CD14-positive monocyte (primary cell): ENCODE measurements around the gene N4BP2L2. TPM values are rescaled to one million over a fixed set of nuclear protein-coding genes. Genes with fewer than 3 reads are reported as not detected.

Experiments
- DNase-seq, 3 donors: peaks; one replicate each; pipeline ENCODE4 v3.0.0-alpha.2; 2011 to 2022
- H2AFZ ChIP-seq: 2 replicates; pipeline ENCODE4 v1.6.0; 2012; ENCODE audit warnings: mild to moderate bottlenecking, low read depth, low read length, inconsistent platforms; ENCODE audit not compliant: insufficient read depth, poor library complexity, severe bottlenecking
- H3K27ac ChIP-seq, 2 donors: 1 replicate in 1 of 2; 2 replicates in 1 of 2; pipeline ENCODE4 v1.5.1; 2012 to 2013; ENCODE audit warnings: low read length in 2 of 2, control low read depth in 1 of 2, inconsistent platforms in 1 of 2, low read depth in 1 of 2, mild to moderate bottlenecking in 1 of 2
- H3K27me3 ChIP-seq, 2 donors: one replicate each; pipeline versions ENCODE4 v1.6.0 to v1.6.1; 2011 to 2013; ENCODE audit warnings: low read length in 2 of 2; ENCODE audit not compliant: control insufficient read depth in 2 of 2, insufficient read depth in 2 of 2
- H3K36me3 ChIP-seq, 2 donors: replicated peaks in 1 of 2; 1 replicate in 1 of 2; 2 replicates in 1 of 2; pipeline versions ENCODE4 v1.5.1 to v1.6.1; 2012 to 2013; ENCODE audit warnings: low read length in 2 of 2, control low read depth in 1 of 2, inconsistent platforms in 1 of 2, mild to moderate bottlenecking in 1 of 2; ENCODE audit not compliant: insufficient read depth in 2 of 2, control insufficient read depth in 1 of 2
- H3K4me1 ChIP-seq, 2 donors: 1 replicate in 1 of 2; 2 replicates in 1 of 2; pipeline versions ENCODE4 v1.5.1 to v1.6.1; 2012 to 2013; ENCODE audit warnings: low read length in 2 of 2, control low read depth in 1 of 2, inconsistent platforms in 1 of 2, mild to moderate bottlenecking in 1 of 2, moderate library complexity in 1 of 2; ENCODE audit not compliant: insufficient read depth in 2 of 2, control insufficient read depth in 1 of 2
- H3K4me2 ChIP-seq: replicated peaks from 2 replicates; pipeline ENCODE3; 2012; ENCODE audit warnings: low read length, moderate library complexity, mild to moderate bottlenecking; ENCODE audit not compliant: poor library complexity, severe bottlenecking; ENCODE audit errors: extremely low read depth
- H3K4me3 ChIP-seq, 3 experiments: fragments of 200-600 bp in 1 of 3; sonication (generic) in 1 of 3; replicated peaks in 1 of 3; 1 replicate in 2 of 3; 2 replicates in 1 of 3; pipeline ENCODE4 v1.5.1; 2011 to 2013; ENCODE audit warnings: low read length in 3 of 3, mild to moderate bottlenecking in 3 of 3, control low read depth in 2 of 3, low read depth in 2 of 3, inconsistent platforms in 1 of 3, moderate library complexity in 1 of 3
- H3K79me2 ChIP-seq: 2 replicates; pipeline ENCODE4 v1.6.0; 2012; ENCODE audit warnings: mild to moderate bottlenecking, control low read depth, inconsistent platforms, low read length, moderate library complexity; ENCODE audit not compliant: insufficient read depth
- H3K9ac ChIP-seq: 2 replicates; pipeline ENCODE4 v1.6.0; 2017; ENCODE audit warnings: low read length, mild to moderate bottlenecking; ENCODE audit not compliant: insufficient read depth, poor library complexity, severe bottlenecking
- H3K9me3 ChIP-seq, 2 donors: replicated peaks in 1 of 2; 1 replicate in 1 of 2; 2 replicates in 1 of 2; pipeline versions ENCODE4 v1.5.1 to v1.6.1; 2012 to 2013; ENCODE audit warnings: low read length in 2 of 2, control low read depth in 1 of 2; ENCODE audit not compliant: control insufficient read depth in 1 of 2, insufficient read depth in 1 of 2
- H4K20me1 ChIP-seq: 2 replicates; pipeline ENCODE4 v1.6.0; 2012; ENCODE audit warnings: mild to moderate bottlenecking, low read length, control low read depth, moderate library complexity; ENCODE audit not compliant: insufficient read depth
- H3K27ac Mint-ChIP-seq, 7 donors: one replicate each; pipeline ENCODE4 v1.8.0; 2020; ENCODE audit warnings: mild to moderate bottlenecking in 7 of 7, mixed read lengths in 7 of 7, moderate library complexity in 6 of 7, inconsistent platforms in 2 of 7
- H3K27me3 Mint-ChIP-seq, 3 donors: one replicate each; pipeline ENCODE4 v1.8.0; 2021 to 2022; ENCODE audit warnings: low read depth in 3 of 3, mild to moderate bottlenecking in 3 of 3, mixed read lengths in 3 of 3, moderate library complexity in 3 of 3, inconsistent platforms in 1 of 3
- H3K36me3 Mint-ChIP-seq, 2 donors: one replicate each; pipeline ENCODE4 v1.8.0; 2020; ENCODE audit warnings: mixed read lengths in 2 of 2, inconsistent platforms in 1 of 2, mild to moderate bottlenecking in 1 of 2
- H3K4me1 Mint-ChIP-seq: one replicate; pipeline ENCODE4 v1.8.0; 2020; ENCODE audit warnings: mild to moderate bottlenecking, mixed read lengths
- H3K4me3 Mint-ChIP-seq, 2 donors: one replicate each; pipeline ENCODE4 v1.8.0; 2020; ENCODE audit warnings: mild to moderate bottlenecking in 2 of 2, mixed read lengths in 2 of 2, moderate library complexity in 1 of 2
- H3K9me3 Mint-ChIP-seq, 7 donors: one replicate each; pipeline ENCODE4 v1.8.0; 2020 to 2022; ENCODE audit warnings: mixed read lengths in 7 of 7, mild to moderate bottlenecking in 6 of 7, moderate library complexity in 6 of 7, inconsistent platforms in 2 of 7
- CTCF ChIP-seq: fragments of 200-600 bp; IDR thresholded peaks from one replicate; pipeline ENCODE4 v1.8.0; 2022; ENCODE audit warnings: antibody characterized with exemption, mild to moderate bottlenecking
- WGBS: methylation state at CpG from one replicate; pipeline ENCODE4 v1.1.5; 2013; ENCODE audit warnings: missing lambda C conversion rate; ENCODE audit not compliant: insufficient coverage; 5-methylcytosine and 5-hydroxymethylcytosine counted together
- intact Hi-C, 2 donors: fragments of 100-400 bp; cut with micrococcal nuclease; formaldehyde crosslinking; loops; one replicate each; pipeline versions ENCODE4 v1.15.0 to v1.15.1; 2023
- polyA plus RNA-seq, 3 donors: library from polyadenylated mRNA; depleted of rRNA in 1 of 3; unstranded in 2 of 3; stranded (reverse) in 1 of 3; fragments of 300-500 nt in 2 of 3; fragments of >200 nt in 1 of 3; fragmentation: Illumina TruSeq in 2 of 3; gene quantifications; 1 replicate in 2 of 3; 2 replicates in 1 of 3; pipeline ENCODE4 v1.2.3, GENCODE V29; 2012 to 2021

Gene N4BP2L2
- polyA plus RNA-seq, 3 donors, result 94.2 to 105 (median 96.4) TPM

GRCh38 chr13:32504876-32505275, 33.7 kb downstream of the N4BP2L2 start:
- Mint-ChIP-seq H3K4me3 (no peak overlapping the region), H3K27me3 (peaks cover 0 to 1% (median 0%) of the 10 kb centered on the region in 3 donors), H3K4me1 (peaks cover 4% of the 10 kb centered on the region), H3K9me3 (no peaks in the 10 kb centered on the region), H3K36me3 (peaks cover 9 to 22% of the 10 kb centered on the region in 2 donors), H3K27ac (peak overlapping the region in 2 of 7 donors; percentile 4 to 30)
- H2AFZ ChIP-seq, result no peak overlapping the region
- H3K79me2 ChIP-seq, result no peaks in the 10 kb centered on the region
- no peak overlapping the region for H3K9ac ChIP-seq
- H3K27ac ChIP-seq, result no peak overlapping the region
- peaks cover 4% of the 10 kb centered on the region for H4K20me1 ChIP-seq
- no peaks in the 10 kb centered on the region for H3K27me3 ChIP-seq
- no peak overlapping the region for H3K4me3 ChIP-seq
- WGBS, result 100% methylated on average over 1 of the region's 2 CpGs
- H3K36me3 ChIP-seq, result peaks cover 9 to 43% of the 10 kb centered on the region in 2 donors
- H3K4me2 ChIP-seq, result no peak overlapping the region
- no peak for TF ChIP-seq CTCF
- intact Hi-C loops, result no loop called here
- H3K4me1 ChIP-seq, result no peaks in the 10 kb centered on the region
- DNase-seq, result no peak
- no peaks in the 10 kb centered on the region for H3K9me3 ChIP-seq

GRCh38 chr13:32504263-32504662, 34.3 kb downstream of the N4BP2L2 start:
- Histone ChIP-seq H3K4me1 (no peaks in the 10 kb centered on the region), H3K9ac (no peak overlapping the region), H3K27me3 (no peaks in the 10 kb centered on the region), H4K20me1 (peaks cover 4% of the 10 kb centered on the region), H3K4me2 (no peak overlapping the region), H3K27ac (no peak overlapping the region), H3K9me3 (no peaks in the 10 kb centered on the region), H3K79me2 (no peaks in the 10 kb centered on the region), H2AFZ (no peak overlapping the region), H3K4me3 (no peak overlapping the region), H3K36me3 (peaks cover 9 to 37% of the 10 kb centered on the region in 2 donors)
- DNase-seq, result no peak
- no peak overlapping the region for H3K4me3 Mint-ChIP-seq
- no peaks in the 10 kb centered on the region for H3K9me3 Mint-ChIP-seq
- peaks cover 5 to 16% of the 10 kb centered on the region in 2 donors for H3K36me3 Mint-ChIP-seq
- no CpG with 5 or more reads among the region's 1 CpG for WGBS
- H3K27ac Mint-ChIP-seq, result peak overlapping the region in 3 of 7 donors; percentile 21 to 66 (median 31)
- peaks cover 0 to 2% (median 0%) of the 10 kb centered on the region in 3 donors for H3K27me3 Mint-ChIP-seq
- H3K4me1 Mint-ChIP-seq, result peaks cover 4% of the 10 kb centered on the region
- no peak for TF ChIP-seq CTCF
- intact Hi-C loops, result no loop called here
